HCT116 (cell line): ENCODE data around the gene PRR20D. TPM values are rescaled to one million over a fixed set of nuclear protein-coding genes. Genes with fewer than 3 reads are reported as not detected.

ENCODE experiments used
- total RNA-seq: library from RNA; stranded (reverse); gene quantifications from one replicate; pipeline ENCODE4 v1.2.1, GENCODE V29; 2021; ENCODE audit not compliant: unreplicated experiment

PRR20D gene
- total RNA-seq, 1 experiment from 2014 or later, result not detected

Other genes with a start within 250 kb of the PRR20D start
- not detected for gene PRR20A, start 19.7 kb upstream of the PRR20D start, total RNA-seq
- not detected for gene PRR20B, start 13.1 kb upstream of the PRR20D start, total RNA-seq
- gene PRR20C, start 6.6 kb upstream of the PRR20D start, total RNA-seq, result not detected
- not detected for gene PRR20E, start 6.6 kb downstream of the PRR20D start, total RNA-seq